ENCODE measurements around the gene RAP2B. TPM values are rescaled to one million over a fixed set of nuclear protein-coding genes. Genes with fewer than 3 reads are reported as not detected.

Gene RAP2B
- total and polyA plus RNA-seq, 3 donors from 2014 or later = 3.9 to 11.8 (median 8.6) TPM

DNA sequence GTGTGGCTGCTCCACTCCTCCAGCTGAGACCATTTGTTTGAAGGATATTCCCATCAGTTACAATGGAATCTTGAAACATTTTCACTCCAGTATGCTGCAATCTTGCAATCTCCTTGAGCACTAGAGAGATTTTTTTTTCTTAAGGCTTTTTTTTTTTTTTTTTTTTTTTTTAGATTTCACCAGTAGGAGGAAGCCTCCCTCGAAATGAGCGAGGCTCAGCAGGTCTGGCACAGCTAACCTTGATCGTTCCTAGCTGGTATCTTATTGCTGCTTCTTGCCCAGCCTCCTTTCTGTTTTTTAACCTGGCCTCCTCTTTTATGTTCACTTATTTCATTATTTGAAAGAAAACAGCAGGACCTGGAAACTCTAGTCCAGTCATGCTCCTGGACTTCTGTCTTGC, 48.1 kb downstream of the RAP2B start:
- DNase-seq = no peak
- WGBS, 2 donors = 21 to 22% methylated on average over 3 of the region's 3 CpGs
- no peak overlapping the region for H3K27ac ChIP-seq
- no peaks in the 10 kb centered on the region for H3K4me1 ChIP-seq
- H3K4me3 ChIP-seq = no peak overlapping the region
- intact Hi-C loops (cut with DNase I; ENCODE audit: low total_unique reads) = no loop called here
- H3K36me3 ChIP-seq (ENCODE audit: low read depth, missing control alignments) = no peaks in the 10 kb centered on the region
- TF ChIP-seq, protein P1, sequence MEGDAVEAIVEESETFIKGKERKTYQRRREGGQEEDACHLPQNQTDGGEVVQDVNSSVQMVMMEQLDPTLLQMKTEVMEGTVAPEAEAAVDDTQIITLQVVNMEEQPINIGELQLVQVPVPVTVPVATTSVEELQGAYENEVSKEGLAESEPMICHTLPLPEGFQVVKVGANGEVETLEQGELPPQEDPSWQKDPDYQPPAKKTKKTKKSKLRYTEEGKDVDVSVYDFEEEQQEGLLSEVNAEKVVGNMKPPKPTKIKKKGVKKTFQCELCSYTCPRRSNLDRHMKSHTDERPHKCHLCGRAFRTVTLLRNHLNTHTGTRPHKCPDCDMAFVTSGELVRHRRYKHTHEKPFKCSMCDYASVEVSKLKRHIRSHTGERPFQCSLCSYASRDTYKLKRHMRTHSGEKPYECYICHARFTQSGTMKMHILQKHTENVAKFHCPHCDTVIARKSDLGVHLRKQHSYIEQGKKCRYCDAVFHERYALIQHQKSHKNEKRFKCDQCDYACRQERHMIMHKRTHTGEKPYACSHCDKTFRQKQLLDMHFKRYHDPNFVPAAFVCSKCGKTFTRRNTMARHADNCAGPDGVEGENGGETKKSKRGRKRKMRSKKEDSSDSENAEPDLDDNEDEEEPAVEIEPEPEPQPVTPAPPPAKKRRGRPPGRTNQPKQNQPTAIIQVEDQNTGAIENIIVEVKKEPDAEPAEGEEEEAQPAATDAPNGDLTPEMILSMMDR (IDR thresholded peaks at IDR 0.05) = no peak
- no peak for TF ChIP-seq POLR2A (IDR thresholded peaks at IDR 0.05)
- H3K27me3 ChIP-seq = no peaks in the 10 kb centered on the region
- no peaks in the 10 kb centered on the region for H3K9me3 ChIP-seq

DNA sequence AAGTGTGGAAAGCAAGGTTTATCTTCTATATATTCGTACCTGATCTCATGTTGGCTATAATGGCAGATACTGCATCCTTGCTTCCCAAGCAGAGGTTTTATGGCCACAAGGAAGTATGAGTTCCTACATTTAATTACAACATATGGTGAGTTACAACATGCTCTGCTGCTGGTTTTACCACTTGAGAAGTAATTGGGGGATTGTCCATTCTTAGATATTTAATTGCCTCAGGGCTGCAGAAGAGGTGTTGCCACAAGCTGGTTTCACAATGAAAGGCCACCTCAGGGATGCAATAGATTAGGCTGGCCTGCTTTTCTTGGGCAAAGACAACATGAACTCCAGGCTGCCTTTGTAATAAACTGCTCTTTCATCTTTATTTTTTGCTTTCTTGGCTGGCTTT, 48.6 kb downstream of the RAP2B start:
- Histone ChIP-seq H3K9me3 (no peaks in the 10 kb centered on the region), H3K27ac (no peak overlapping the region), H3K4me3 (no peak overlapping the region), H3K27me3 (no peaks in the 10 kb centered on the region), H3K4me1 (no peaks in the 10 kb centered on the region), H3K36me3 (ENCODE audit: low read depth, missing control alignments) (no peaks in the 10 kb centered on the region)
- TF ChIP-seq POLR2A (IDR thresholded peaks at IDR 0.05) = no peak
- TF ChIP-seq, protein P1 (IDR thresholded peaks at IDR 0.05) = no peak
- intact Hi-C loops (cut with DNase I; ENCODE audit: low total_unique reads) = no loop called here
- no peak for DNase-seq
- 64 to 92% methylated on average over 1 of the region's 1 CpG for WGBS, 2 donors

GRCh38 chr3:153215497-153215896, 53.5 kb downstream of the RAP2B start:
- TF ChIP-seq POLR2A (IDR thresholded peaks at IDR 0.05) = no peak
- TF ChIP-seq, protein P1 (IDR thresholded peaks at IDR 0.05) = no peak
- no peaks in the 10 kb centered on the region for H3K27me3 ChIP-seq
- no peaks in the 10 kb centered on the region for H3K4me1 ChIP-seq
- H3K9me3 ChIP-seq = no peaks in the 10 kb centered on the region
- H3K4me3 ChIP-seq = no peak overlapping the region
- no peak for DNase-seq
- no peaks in the 10 kb centered on the region for H3K36me3 ChIP-seq (ENCODE audit: low read depth, missing control alignments)
- H3K27ac ChIP-seq = no peak overlapping the region
- intact Hi-C loops (cut with DNase I; ENCODE audit: low total_unique reads) = no loop called here
- 52 to 62% methylated on average over 1 of the region's 1 CpG for WGBS, 2 donors

- intact Hi-C loops (cut with DNase I; ENCODE audit: low total_unique reads) = no loop called here
- Histone ChIP-seq H3K27me3 (no peaks in the 10 kb centered on the region), H3K4me1 (no peaks in the 10 kb centered on the region), H3K9me3 (no peaks in the 10 kb centered on the region), H3K36me3 (ENCODE audit: low read depth, missing control alignments) (no peaks in the 10 kb centered on the region), H3K4me3 (no peak overlapping the region), H3K27ac (no peak overlapping the region)
- 61 to 70% methylated on average over 5 of the region's 5 CpGs for WGBS, 2 donors
- no peak for DNase-seq
- TF ChIP-seq, protein P1 (IDR thresholded peaks at IDR 0.05) = no peak
- TF ChIP-seq POLR2A (IDR thresholded peaks at IDR 0.05) = no peak
Observed at GRCh38 chr3:153215966-153216365, 53.9 kb downstream of the RAP2B start.

GRCh38 chr3:153216928-153217327, 54.9 kb downstream of the RAP2B start:
- intact Hi-C loops (cut with DNase I; ENCODE audit: low total_unique reads) = no loop called here
- Histone ChIP-seq H3K4me1 (no peaks in the 10 kb centered on the region), H3K9me3 (no peaks in the 10 kb centered on the region), H3K36me3 (ENCODE audit: low read depth, missing control alignments) (no peaks in the 10 kb centered on the region), H3K4me3 (no peak overlapping the region), H3K27ac (no peak overlapping the region), H3K27me3 (no peaks in the 10 kb centered on the region)
- no peak for DNase-seq
- TF ChIP-seq, protein P1 (IDR thresholded peaks at IDR 0.05) = no peak
- TF ChIP-seq POLR2A (IDR thresholded peaks at IDR 0.05) = no peak
- 83 to 90% methylated on average over 2 of the region's 2 CpGs for WGBS, 2 donors
